MG63 (cell line): ENCODE results near the gene TBCD. TPM values are rescaled to one million over a fixed set of nuclear protein-coding genes. Genes with fewer than 3 reads are reported as not detected.

Experiments
- DNase-seq: peaks from one replicate; pipeline ENCODE4 v3.0.0-alpha.2; 2020
- H3K27me3 ChIP-seq: fragments of 250-450 bp; sonication (Bioruptor Pico); 2 replicates; pipeline ENCODE4 v1.5.1; 2020; ENCODE audit warnings: mild to moderate bottlenecking, moderate library complexity
- H3K36me3 ChIP-seq: fragments of 250-450 bp; sonication (Bioruptor Pico); 2 replicates; pipeline ENCODE4 v1.5.1; 2020; ENCODE audit warnings: mild to moderate bottlenecking, moderate library complexity
- H3K4me3 ChIP-seq: fragments of 250-450 bp; sonication (Bioruptor Pico); 2 replicates; pipeline ENCODE4 v1.5.1; 2020; ENCODE audit warnings: mild to moderate bottlenecking, moderate library complexity
- H3K9me3 ChIP-seq: fragments of 250-450 bp; sonication (Bioruptor Pico); 2 replicates; pipeline ENCODE4 v1.5.1; 2020; ENCODE audit warnings: mild to moderate bottlenecking, moderate library complexity
- total RNA-seq: library from RNA; depleted of rRNA; stranded (reverse); fragments of >200 nt; shearing (Covaris generic); gene quantifications from 2 replicates; pipeline ENCODE4 v1.2.3, GENCODE V29; 2014; ENCODE audit warnings: low replicate concordance

TBCD gene
- total RNA-seq, 1 experiment from 2014 or later = 73.6 TPM

GRCh38 chr17:82828875-82829487 is 77.1 kb downstream of the TBCD start:
- H3K36me3 ChIP-seq = peaks cover 11% of the 10 kb centered on the region
- no peak overlapping the region for H3K4me3 ChIP-seq
- no peaks in the 10 kb centered on the region for H3K9me3 ChIP-seq
- no peaks in the 10 kb centered on the region for H3K27me3 ChIP-seq
- DNase-seq = no peak

DNA sequence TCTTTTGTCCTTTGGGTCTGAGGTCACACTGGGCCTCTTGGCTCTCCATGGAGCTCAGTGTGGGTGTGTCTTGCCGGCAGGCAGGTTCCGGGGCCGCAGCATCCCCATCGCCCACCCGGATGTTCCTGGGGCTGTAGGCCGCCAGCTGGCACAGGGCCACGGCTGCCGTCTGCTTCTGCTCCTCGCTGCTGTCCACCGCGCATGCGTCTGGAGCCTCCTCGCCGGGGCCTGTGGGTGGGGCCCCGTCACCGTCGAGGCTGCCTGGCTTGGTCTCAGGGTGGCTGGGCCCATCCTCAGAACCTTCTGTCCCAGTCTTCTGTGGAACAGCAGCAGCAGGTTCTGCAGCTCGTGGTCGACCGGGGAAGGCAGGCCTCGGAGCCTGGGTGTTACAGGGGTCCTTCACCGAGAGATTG is 78.4 kb downstream of the TBCD start:
- DNase-seq = no peak
- Histone ChIP-seq H3K27me3 (no peaks in the 10 kb centered on the region), H3K9me3 (no peaks in the 10 kb centered on the region), H3K4me3 (no peak overlapping the region), H3K36me3 (peaks cover 9% of the 10 kb centered on the region)

- no peaks in the 10 kb centered on the region for H3K27me3 ChIP-seq
- no peaks in the 10 kb centered on the region for H3K9me3 ChIP-seq
- DNase-seq = no peak
- peaks cover 13% of the 10 kb centered on the region for H3K36me3 ChIP-seq
- H3K4me3 ChIP-seq = no peak overlapping the region
These were observed 79.4 kb downstream of the TBCD start for GRCh38 chr17:82831041-82831817.

GRCh38 chr17:82831818-82832200 is 79.9 kb downstream of the TBCD start:
- Histone ChIP-seq H3K36me3 (peaks cover 16% of the 10 kb centered on the region), H3K9me3 (no peaks in the 10 kb centered on the region), H3K27me3 (no peaks in the 10 kb centered on the region), H3K4me3 (no peak overlapping the region)
- DNase-seq = no peak

DNA sequence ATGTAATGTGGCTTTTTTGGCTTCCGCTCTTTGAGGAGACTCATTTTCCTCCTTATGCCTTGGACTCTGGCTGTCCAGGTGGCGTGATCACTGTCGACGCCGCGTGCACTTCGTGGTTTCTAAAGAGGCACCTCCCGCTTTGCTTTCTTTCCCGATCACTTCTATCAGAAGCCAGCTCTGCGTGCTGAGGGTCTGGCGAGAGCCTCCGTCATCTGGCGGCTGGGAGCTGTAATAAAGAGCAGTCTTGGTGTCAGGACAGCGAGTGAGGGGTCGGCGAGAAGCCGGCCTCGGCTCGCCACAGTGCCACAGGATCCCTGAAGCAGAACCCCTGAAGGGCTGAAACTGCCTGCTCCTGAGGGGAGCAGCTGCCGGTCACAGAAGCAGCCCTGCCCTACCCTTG is 80.5 kb downstream of the TBCD start:
- no peak for DNase-seq
- Histone ChIP-seq H3K4me3 (no peak overlapping the region), H3K9me3 (no peaks in the 10 kb centered on the region), H3K27me3 (no peaks in the 10 kb centered on the region), H3K36me3 (peaks cover 13% of the 10 kb centered on the region)

DNA sequence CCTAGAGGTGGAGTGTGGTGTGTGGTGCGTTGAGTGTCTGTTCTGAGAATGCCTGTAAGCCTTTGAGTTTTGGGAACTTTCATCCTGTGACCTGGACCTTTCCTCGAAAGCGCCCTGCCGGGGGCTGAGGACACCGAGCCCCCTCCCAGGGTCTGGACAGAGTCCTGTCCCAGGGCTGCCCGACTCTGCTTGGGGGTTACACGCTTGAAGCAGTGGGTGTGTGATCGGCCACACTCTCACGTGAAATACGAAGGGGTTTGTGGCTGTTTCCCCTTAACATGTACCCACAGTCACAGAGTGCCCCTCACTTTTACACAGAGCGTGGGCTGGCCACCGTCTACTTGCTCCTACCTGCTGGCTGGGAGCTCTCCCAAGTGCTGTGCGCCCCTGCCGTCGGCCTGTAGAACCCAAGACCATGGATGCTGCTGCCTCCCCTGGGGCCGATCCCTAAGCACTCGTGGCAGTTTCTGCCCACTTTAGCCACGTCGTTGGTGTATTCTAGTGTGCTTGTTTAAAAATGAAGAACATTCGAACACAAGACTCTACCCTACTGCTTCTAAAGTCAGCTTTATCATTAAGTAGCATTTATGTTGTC is 81.1 kb downstream of the TBCD start:
- Histone ChIP-seq H3K9me3 (no peaks in the 10 kb centered on the region), H3K4me3 (no peak overlapping the region), H3K27me3 (no peaks in the 10 kb centered on the region), H3K36me3 (peaks cover 14% of the 10 kb centered on the region)
- no peak for DNase-seq

- Histone ChIP-seq H3K27me3 (no peaks in the 10 kb centered on the region), H3K9me3 (no peaks in the 10 kb centered on the region), H3K4me3 (no peak overlapping the region), H3K36me3 (peaks cover 14% of the 10 kb centered on the region)
- no peak for DNase-seq
These were observed 83.3 kb downstream of the TBCD start for GRCh38 chr17:82835122-82835521.

DNA sequence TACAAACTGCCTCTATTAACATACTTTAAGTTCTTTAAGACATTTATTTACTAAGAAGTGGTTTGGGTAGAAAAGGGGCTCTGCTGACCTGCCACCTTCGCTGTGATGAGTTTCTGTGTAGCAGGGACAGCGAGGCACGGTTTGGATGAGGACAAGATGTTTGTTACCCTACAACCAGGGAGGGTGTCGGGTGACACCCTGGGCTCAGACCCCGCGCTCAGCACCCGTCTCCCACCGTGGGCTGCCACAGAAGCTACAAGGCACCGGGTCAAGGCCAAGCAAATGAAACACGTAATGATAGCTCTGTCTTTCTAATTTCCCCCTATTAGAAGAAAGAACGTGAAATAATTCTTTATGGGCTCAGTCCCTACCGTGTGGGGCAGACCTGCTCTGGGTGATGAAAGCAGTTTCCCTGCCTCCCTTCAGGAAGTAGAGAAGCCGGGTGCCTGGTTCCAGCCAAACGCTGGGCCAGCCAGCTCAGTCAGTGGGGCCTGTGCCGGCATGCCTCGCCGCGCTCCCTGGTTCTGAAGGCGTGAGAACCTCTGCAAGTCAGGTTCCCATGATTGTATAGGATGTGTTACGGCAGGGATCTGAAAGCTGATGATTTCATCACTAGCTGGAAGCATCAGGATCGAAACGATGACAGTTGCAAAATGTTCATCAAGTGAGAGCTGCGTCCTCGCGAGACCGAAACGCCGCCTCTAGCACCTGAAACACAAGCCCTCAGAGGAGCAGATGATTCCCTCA is 84.1 kb downstream of the TBCD start:
- peaks cover 14% of the 10 kb centered on the region for H3K36me3 ChIP-seq

GRCh38 chr17:82836823-82837357 is 85.0 kb downstream of the TBCD start:
- DNase-seq = no peak
- H3K4me3 ChIP-seq = no peak overlapping the region
- H3K27me3 ChIP-seq = no peaks in the 10 kb centered on the region
- H3K9me3 ChIP-seq = no peaks in the 10 kb centered on the region
- peaks cover 14% of the 10 kb centered on the region for H3K36me3 ChIP-seq

More for the DNA sequence above, 84.1 kb downstream of the TBCD start:
- no peak overlapping the region for H3K4me3 ChIP-seq
- H3K9me3 ChIP-seq = no peaks in the 10 kb centered on the region
- H3K27me3 ChIP-seq = no peaks in the 10 kb centered on the region
- no peak for DNase-seq

DNA sequence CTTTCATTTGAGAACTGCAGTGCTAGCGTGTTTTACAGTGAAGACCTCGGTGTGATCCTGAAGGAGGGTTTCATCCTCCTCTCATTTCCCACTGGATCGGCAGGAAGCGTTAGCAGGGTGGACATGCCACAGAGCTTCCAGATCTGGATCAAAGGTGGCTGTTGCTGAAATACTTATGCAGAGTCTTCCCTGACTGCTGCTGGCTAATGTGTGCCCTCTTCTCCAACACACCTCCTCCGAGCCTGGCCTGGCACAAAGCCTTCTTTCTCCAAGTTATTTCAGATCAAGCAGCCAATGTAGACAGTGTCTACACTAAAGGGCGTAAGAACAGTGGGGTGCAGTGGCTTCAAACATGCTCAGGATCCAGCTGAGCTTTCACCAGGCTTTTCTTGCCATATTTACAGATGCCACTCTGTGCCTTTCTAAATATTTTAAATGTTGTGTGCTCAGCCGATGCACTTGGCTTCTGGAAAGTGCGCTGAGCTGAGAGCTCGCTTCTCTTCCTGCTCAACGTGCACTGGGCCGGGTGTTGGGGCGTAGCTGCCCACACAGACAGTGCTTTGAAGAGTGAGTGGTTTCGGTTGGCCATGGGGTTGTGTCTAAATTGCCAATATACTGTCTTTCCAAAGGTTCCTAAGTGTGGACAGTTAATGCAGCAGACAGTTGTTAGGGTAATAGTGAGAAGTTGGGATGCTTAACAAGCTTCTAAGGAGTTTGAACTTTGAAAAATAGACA is 85.9 kb downstream of the TBCD start:
- DNase-seq = no peak
- Histone ChIP-seq H3K27me3 (no peaks in the 10 kb centered on the region), H3K36me3 (peaks cover 14% of the 10 kb centered on the region)

GRCh38 chr17:82838386-82839063 is 86.7 kb downstream of the TBCD start:
- H3K4me3 ChIP-seq = no peak overlapping the region

More for the DNA sequence above, 85.9 kb downstream of the TBCD start:
- Histone ChIP-seq H3K4me3 (no peak overlapping the region), H3K9me3 (no peaks in the 10 kb centered on the region)

GRCh38 chr17:82839617-82840292 is 87.9 kb downstream of the TBCD start, which contains the start of gene ZNF750:
TSS of gene ZNF750 (minus strand) at chr17:82840022. CDS start at chr17:82832454, 7,568 bp downstream.
- DNase-seq = no peak
- no peaks in the 10 kb centered on the region for H3K9me3 ChIP-seq
- H3K27me3 ChIP-seq = no peaks in the 10 kb centered on the region
- H3K4me3 ChIP-seq = no peak within 1 kb of the TSS
- H3K36me3 ChIP-seq = peaks cover 14% of the 10 kb centered on the region

More at GRCh38 chr17:82838386-82839063, 86.7 kb downstream of the TBCD start:
- H3K36me3 ChIP-seq = peaks cover 14% of the 10 kb centered on the region
- H3K27me3 ChIP-seq = no peaks in the 10 kb centered on the region
- H3K9me3 ChIP-seq = no peaks in the 10 kb centered on the region
- no peak for DNase-seq

GRCh38 chr17:82840431-82840831 is 88.6 kb downstream of the TBCD start:
- no peaks in the 10 kb centered on the region for H3K27me3 ChIP-seq
- H3K9me3 ChIP-seq = no peaks in the 10 kb centered on the region
- peaks cover 14% of the 10 kb centered on the region for H3K36me3 ChIP-seq
- no peak overlapping the region for H3K4me3 ChIP-seq
- DNase-seq = no peak

GRCh38 chr17:82841921-82842596 is 90.2 kb downstream of the TBCD start:
- H3K4me3 ChIP-seq = no peak overlapping the region
- H3K36me3 ChIP-seq = peaks cover 7% of the 10 kb centered on the region
- no peaks in the 10 kb centered on the region for H3K9me3 ChIP-seq
- no peaks in the 10 kb centered on the region for H3K27me3 ChIP-seq
- no peak for DNase-seq
